GM18502 (cell line): ENCODE results near the gene MAP3K2.

Source experiments
- ATAC-seq: cut with Tn5 transposase; IDR thresholded peaks from one replicate; pipeline ENCODE4 v1.9.1; 2021; ENCODE audit warnings: mild to moderate bottlenecking; ENCODE audit not compliant: unreplicated experiment, poor library complexity

MAP3K2 gene

DNA sequence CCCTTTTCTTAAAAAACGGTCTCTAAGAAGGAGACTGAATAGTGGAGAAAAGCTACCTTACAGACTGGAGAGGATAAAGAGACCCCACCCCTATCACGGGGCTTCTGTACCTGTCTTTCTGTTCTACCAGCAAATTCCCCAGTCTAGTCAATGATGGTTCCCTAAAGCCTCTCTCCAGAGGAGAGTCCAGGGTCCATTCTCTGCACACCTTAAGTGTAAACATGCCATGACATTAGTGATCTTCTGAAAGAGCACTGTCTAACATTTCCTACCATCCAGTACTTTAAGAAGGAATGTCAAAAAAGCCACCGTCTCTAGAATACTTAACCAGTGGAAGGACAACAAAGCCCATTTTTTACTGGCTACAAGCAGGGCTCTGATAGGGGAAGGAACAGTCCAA is 76.8 kb downstream of the MAP3K2 start:
- ATAC-seq = no peak

DNA sequence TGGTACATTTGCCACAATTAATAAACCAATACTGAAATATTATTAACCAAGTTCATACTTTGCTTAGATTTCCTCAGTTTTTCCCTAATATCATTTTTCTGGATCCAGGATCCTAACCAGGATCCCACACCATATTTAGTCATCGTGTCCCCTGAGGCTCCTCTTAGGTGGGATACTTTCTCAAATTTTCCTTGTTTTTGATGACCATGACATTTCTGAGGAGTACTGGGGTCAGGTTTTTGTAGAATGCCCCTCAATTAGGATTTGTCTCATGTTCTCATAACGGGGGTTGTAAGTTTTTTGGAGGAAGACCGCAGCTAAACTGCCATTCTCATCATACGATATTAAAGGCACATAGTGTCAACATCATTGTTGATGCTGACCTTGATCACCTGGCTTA is 78.3 kb downstream of the MAP3K2 start:
- ATAC-seq = no peak

DNA sequence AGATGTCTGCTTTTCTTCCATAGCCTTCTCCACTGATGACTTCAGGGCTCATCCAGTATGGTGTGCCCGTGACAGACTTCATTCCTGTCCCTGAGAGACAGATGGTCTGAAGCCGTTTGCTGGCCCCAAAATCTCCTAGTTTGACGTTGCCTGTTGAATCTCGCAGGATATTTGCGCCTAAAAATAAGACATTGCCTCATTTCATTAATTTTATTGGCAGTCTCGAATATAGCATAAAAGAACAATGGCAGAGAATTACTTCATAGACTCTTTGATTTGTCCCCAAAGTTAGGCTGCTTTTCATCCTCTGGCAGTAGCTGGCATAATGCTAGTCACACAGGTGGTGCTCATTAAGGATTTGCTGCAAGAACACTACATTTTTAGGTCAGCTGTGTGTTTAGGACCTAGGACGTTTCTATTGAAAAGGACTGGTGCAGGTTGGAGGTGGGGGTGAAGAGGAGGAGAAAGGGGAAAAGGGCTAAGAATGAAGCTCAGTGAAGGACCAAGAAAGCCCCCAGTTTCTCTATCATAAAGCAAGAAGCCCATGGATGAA is 79.1 kb downstream of the MAP3K2 start:
- no peak for ATAC-seq

DNA sequence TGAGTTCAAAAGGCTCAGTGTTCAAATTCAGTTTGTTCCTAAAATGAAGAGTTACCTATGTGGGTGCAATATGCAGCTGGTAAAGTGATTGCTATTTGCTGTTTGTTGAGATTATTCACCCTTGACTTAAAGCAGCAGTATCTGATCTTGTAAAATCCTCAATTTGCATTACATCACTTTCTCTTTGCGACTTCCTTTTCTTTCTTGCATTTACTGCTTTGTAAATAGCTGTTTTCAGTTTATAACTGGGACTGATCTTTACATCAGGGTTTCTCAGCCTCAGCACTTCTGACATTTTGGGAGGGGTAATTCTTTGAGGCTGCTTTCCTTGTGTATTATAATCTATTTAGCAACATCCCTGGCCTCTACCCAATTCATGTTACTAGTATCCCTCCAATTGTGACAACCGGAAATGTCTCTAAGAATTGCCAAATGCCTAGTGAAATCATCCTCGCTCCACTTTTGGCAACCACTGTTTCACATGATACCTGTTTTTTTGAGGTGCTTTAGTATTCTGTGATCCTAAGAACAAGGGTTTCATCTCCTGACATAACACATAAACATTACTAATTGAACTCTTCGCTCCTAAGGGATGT is 81.7 kb downstream of the MAP3K2 start:
- ATAC-seq = no peak

DNA sequence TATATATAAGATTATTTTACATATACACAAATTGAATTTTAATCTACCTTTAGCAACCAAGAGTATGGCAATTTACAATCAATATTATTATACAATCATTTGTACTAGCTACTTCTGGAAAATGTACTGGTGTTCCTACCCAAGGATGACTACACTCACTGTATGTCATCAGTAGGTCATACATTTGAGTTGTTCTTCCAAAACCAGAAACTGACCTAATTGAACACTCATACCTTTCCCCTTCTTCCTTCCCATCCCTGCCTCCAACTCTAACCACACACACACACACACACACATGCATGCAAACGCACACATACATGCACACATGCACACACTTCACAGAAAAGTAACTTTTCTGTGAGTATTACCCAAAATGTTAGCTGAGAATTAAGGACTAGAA is 85.6 kb downstream of the MAP3K2 start:
- no peak for ATAC-seq

DNA sequence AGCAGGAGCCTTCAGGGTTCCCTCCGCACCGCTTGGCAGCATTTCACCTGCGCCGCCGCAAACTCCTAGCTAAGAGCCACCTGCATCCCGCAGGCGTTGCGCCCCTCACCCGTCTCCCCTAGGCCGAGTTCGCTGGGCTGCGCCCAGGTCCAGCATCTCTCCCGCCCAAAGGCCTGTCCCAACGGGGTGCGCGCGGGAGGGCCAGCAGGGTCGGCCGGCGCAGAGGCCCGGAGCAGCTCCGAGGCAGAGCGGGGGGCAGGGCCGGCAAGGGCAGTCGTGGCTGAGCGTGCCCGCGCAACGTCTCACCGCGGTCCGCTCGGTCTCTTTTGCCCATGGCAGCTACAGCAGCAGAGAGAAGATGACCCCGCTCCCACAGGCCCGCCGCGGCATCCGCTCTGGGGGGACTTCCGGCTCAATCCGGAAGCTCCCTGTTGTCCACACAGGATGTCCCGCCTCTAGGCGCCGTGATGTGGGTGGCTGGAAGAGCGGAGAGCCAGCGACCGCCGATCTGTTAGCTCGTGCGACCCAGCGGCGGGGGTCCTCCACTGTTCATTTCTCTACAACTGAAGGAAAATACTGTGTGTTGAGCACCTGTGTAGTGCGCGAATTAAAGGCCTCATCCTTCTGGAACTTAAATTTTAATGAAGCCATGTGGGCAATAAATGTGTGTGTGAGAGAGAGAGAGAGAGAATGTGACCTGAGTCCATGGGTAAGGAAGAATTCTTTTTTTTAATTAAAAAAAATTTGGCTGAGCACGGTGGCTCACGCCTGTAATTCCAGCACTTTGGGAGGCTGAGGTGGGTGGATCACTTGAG is 93.8 kb downstream of the MAP3K2 start, which contains the start of gene ERCC3:
Gene ERCC3 (minus strand): TSS at position 397 of the 815 bp plus-strand sequence. CDS start 63 bp downstream, at position 334.
- ATAC-seq = peak; percentile 100

DNA sequence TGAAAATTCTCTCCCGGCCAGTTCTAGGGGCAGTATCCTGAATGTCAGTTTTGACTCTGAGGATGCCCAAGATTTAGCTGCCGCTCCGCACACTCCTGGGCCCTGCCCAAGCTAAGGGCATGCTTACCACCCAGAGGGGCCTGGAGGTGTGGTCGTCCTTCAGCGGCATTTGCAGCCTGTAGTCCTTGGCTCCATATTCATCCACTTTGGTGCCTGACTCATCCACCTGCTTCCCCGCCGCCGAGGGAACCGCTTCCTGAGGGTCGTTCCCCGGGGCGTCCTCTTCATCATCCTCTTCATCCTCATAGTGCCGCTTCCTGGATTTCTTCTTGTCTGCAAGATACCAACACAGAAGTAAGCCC is 94.4 kb downstream of the MAP3K2 start:
- peak; percentile 9 for ATAC-seq

DNA sequence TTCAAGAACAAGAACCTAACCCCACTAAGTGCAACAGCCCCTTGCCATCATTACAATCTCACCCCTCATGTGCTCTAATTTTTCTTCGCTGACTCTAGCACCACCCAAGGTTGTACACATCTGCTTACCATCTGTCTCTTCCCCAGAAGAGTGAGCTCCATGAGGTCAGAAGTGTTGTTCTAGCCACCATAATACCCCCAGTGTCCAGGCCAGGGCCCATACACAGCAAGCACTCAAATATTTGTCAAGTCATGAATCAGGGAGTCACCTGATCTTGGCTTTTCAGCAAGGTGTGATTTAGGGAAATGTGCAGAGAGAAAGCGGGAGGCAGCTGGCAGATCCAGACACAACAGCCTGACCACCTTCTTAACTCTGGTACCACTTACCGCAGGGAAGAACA is 99.5 kb downstream of the MAP3K2 start:
- ATAC-seq = no peak

DNA sequence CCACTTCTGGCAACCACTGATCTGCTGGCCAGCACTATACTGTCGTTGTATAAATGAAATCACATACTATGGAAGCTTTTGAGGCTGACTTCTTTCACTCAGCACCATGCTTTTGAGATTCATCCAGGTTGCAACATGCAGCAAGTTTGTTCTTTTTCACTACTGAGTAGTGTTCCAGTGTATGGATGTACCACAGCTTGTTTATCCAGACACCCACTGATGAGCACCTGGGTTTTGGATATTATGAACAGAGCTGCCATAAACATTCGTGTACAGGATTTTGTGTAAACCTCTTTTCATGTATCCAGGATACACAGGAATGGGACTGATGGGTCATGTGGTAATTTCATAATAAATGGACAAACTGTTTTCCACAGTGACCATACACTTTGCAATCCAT is 104.5 kb downstream of the MAP3K2 start:
- no peak for ATAC-seq

DNA sequence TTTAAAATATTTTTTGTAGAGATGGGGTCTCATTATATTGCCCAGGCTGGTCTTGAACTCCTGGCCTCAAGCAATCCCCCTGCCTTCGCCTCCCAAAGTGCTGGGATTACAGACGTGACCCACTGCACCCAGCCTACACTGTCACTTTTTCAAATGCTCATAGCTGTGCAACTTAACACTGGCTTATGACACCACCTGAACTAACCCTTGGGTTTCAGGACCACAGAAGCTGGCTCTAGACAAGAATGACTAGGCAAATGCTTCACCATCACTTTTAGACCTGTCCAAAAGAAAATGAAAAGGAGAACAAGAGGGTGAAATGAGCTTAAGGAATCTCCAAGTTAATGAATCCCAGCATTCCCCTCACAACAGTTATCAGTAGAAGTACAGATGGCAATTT is 107.1 kb downstream of the MAP3K2 start:
- no peak for ATAC-seq

DNA sequence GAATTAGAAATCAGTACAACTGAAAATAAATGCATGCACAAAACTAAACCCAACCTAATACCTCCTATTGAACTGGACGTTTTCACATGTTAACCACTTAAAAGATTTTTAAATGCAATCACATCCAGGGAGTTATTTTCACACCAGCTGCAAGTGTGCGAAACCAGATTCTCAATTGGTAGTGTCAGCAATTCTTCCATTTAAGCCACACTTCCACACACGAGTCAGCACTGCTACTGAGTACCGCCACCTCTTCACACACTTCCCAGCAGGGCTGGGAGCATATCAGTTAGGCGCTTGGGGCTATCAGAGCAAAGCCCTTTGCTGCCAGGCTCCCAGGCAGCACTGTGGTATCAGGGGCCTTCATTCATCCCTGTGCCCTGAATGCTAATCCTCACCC is 108.0 kb downstream of the MAP3K2 start:
- ATAC-seq = no peak

DNA sequence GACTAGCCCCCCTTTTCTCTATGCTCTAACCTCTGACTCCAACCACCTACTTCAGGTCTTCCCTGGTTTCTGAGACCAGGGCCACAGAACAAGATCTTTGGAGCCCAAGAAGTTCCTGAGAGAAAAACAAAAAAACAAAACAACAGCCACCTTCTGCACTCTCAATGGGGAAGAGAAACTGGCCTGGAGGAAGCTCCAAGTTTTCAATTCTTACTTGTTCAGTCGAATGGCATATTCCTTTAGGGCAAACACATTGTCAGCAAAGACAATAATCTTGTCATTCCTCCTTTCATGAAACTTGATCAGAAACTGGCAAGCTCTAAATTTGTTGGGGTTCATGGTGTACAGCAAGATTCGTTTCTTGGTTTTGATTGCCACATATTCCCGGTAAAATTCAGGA is 108.8 kb downstream of the MAP3K2 start:
- ATAC-seq = no peak

DNA sequence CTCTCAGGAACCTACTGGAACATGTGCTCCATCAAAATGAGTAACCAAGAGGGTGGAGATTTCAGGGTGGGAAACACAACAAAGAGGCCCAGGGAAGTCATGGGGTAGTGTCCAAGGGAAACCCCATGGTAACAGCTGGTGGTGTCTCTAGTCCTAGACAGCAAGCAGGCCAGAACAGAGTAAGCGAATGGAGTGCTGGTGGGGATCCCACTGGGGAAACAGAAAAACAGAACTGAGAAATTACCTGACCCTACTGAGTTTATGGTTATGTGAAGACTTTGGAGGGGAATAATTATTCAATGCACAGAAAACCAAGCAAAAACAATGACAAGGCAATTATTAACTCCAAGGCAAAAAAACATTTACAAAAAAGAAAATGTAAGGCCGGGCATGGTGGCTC is 110.7 kb downstream of the MAP3K2 start:
- peak; percentile 84 for ATAC-seq

DNA sequence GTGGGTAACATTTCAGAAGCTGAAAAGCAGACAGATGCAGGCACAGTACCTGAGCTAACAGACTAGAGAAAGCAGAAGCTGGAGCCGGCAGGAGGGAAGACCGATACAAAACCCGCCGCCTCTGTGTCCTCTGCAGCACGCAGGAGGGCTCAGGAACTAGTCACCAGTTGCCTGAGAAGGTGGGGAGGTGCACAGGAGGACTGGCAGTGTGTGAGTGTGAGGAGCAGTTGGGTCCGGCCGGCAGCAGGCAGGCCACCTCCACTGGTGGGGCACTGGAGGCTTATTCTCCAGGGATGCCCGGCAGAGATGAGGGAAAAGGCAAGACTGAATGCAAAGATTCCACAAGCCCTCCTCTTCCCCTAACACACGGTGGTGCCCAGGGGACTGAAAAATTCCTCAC is 112.0 kb downstream of the MAP3K2 start:
- no peak for ATAC-seq

DNA sequence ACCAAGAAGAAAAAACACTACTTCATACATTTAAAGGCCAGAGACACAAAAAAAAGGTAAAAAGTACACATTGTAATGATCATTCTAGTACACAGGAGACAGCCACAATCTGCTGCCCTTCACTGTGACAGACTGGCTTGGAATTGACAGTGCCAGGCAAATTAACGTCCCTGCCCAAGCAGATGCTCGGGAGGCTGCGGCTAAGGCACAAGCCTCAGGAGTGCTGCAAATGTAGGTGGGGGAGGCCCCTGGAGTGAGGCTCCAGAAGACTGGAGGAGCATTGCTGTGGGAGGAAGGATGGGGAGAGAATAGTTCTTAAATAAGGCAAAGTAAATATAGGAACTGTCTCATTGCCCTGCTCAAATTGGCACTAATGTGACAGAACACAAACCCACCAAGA is 112.4 kb downstream of the MAP3K2 start:
- ATAC-seq = no peak

DNA sequence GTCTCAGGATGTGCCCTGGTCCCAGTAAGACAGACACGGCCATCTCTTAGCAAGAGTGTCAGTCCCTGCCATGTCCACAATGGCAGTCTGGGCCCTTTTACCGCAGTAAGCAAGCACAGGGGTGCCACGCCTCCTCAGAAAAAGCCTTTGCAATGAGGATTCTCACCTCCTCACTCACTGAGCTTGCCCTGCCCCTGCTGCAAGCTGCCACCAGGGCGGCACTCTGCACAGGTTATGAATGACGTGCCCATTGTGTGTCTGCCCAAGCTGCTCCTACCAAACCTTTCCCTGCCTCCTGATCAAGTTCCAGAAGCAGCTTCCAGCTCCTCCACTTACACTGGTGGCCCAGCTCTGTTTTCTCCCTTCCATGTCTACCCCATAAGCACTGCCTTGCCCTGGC is 117.1 kb downstream of the MAP3K2 start:
- ATAC-seq = no peak

DNA sequence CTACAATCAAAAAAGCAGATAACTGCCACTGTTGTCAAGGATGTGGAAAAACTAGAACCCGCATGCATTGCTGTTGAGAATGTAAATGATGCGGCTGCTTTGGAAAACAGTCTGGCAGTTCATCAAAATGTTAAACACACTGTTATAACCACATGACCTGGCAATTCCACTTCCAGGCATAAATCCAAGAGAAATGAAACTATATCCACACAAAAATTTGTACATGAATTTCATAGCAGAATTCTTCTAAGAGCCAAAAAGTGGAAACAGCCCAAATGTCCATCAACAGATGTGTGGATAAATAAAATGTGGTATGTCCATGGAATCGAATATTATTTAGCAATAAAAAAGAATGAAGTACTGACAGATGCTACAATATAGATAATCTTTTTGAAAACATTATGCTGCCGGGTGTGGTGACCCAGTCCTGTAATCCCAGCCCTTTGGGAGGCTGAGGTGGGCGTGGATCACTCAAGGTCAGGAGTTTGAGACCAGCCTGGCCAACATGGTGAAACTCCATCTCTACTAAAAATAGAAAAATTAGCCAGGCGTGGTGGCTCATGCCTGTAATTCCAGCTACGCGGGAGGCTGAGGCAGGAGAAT is 125.9 kb downstream of the MAP3K2 start:
- ATAC-seq = no peak

DNA sequence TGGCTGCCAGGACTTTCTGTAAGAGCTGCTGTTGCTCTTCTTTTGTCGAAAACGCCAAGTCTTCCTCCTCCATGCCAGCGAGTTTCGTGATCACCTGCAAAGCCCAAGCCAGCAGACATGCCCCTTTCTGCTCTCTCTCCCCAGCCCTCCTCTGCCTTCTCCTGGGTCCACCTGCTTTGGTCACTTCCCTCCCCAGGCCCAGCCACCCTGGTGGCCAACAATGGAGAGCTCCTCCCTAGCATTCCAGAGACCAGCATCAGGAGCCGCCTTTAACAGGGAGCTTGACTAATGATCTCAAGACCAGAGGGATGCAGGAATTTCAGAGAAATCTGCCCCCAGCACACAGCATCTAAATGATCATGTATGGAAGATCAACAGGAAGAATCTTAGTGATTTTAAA is 128.4 kb downstream of the MAP3K2 start:
- ATAC-seq = no peak

DNA sequence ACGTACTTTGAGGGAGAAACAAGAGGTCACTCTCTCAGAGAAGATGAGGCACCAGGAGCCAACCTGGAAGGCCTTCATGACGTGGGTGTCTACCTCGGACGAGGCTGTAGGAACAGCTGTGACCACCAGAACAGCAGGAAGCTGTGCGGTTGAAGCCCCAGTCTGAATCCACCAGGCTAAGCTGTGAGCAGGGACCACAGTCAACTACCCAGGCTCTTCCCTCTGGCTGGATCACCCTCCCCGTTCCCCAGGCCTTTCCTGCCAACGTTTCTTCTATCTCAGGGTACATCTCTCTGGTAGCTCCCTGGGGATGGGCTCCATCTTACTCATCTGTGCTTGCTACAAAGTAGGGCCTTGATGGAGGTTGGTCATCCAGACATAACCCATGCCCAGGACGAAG is 130.9 kb downstream of the MAP3K2 start:
- ATAC-seq = no peak

DNA sequence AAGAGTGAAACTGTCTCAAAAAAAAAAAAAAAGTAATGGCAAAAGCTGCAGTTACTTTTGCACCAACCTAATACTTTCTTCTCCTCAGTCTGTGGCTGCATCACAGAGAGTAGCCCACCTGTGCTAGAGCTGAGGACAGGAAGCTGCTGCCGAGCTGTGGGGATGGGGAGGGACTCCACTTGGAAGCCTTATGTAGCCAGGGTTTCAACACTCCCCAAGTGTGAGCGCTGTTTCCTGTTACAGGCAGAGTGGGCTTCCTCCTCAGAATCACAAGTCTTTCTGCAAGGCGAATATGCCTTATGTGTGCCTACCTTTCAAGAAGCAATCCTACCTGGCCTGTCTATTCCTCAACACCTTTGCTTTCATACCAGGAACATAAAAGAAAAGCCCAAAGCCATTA is 131.4 kb downstream of the MAP3K2 start:
- no peak for ATAC-seq

DNA sequence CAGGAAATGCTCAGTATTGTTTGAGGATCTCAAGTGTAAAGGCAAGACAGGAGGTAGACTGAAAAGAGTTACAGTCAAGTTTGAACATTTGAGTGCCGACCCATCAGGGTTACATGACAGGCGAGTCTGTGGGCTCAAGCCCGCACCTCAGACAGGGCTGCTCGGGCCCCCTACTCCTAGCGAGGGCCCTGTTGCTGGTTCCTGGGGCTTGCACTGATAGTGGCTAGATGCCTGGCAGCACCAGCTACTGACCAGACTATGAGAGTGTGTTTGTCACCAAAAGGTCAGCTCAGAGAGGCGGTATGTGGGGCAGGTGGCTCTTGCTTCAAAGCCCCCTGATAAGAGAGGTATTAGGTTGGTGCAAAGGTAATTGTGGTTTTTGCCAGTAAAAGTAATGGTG is 132.1 kb downstream of the MAP3K2 start:
- ATAC-seq = no peak
